Measurements from ENCODE around the gene DNAJC11.

Gene DNAJC11

DNA sequence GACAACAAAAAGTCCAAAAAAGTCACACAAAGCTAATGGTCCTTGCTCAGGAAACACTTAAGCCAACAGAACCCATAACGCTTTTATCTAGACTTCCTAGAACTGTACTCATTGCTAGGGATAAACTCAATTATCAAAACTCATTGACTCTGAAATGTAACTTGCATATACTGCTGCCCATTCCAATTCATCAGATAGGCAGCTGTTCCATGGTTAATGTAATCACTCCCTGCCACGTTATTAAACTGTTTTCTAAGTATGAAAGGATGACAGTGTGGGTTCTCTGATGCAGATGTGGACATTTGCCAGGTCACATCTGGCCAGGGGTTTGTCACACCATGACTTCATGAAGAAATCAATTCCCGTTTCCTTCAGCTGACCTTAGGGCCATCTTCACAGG, 30.3 kb upstream of the DNAJC11 start:
- Histone ChIP-seq H3K27ac (no peak overlapping the region), H3K9ac (no peak overlapping the region), H3K4me3 (no peak overlapping the region)

GRCh38 chr1:6730880-6731279, 29.3 kb upstream of the DNAJC11 start:
- no peaks in the 10 kb centered on the region for H3K27me3 ChIP-seq
- H3K27ac ChIP-seq: no peak overlapping the region
- H3K9me3 ChIP-seq: no peaks in the 10 kb centered on the region
- no peaks in the 10 kb centered on the region for H3K4me1 ChIP-seq
- no peak for TF ChIP-seq Cebpa-rat (IDR thresholded peaks at IDR 0.05)
- H3K4me3 ChIP-seq: no peak overlapping the region
- H3K36me3 ChIP-seq: no peaks in the 10 kb centered on the region
- H3K4me2 ChIP-seq: no peak overlapping the region
- no peaks in the 10 kb centered on the region for H4K20me1 ChIP-seq
- H3K9ac ChIP-seq: no peak overlapping the region

More for the DNA sequence above, 30.3 kb upstream of the DNAJC11 start:
- Histone ChIP-seq H4K20me1 (no peaks in the 10 kb centered on the region), H3K4me2 (no peak overlapping the region), H3K36me3 (no peaks in the 10 kb centered on the region), H3K9me3 (no peaks in the 10 kb centered on the region), H3K27me3 (no peaks in the 10 kb centered on the region), H3K4me1 (no peaks in the 10 kb centered on the region)
- no peak for TF ChIP-seq Cebpa-rat (IDR thresholded peaks at IDR 0.05)

- H3K9me3 ChIP-seq: no peaks in the 10 kb centered on the region
- no peak overlapping the region for H3K27ac ChIP-seq
- no peak overlapping the region for H3K4me2 ChIP-seq
- no peak for TF ChIP-seq Cebpa-rat (IDR thresholded peaks at IDR 0.05)
- H3K4me1 ChIP-seq: no peaks in the 10 kb centered on the region
- no peaks in the 10 kb centered on the region for H3K27me3 ChIP-seq
- no peaks in the 10 kb centered on the region for H4K20me1 ChIP-seq
- H3K36me3 ChIP-seq: no peaks in the 10 kb centered on the region
- no peak overlapping the region for H3K4me3 ChIP-seq
- H3K9ac ChIP-seq: no peak overlapping the region
These were observed 28.9 kb upstream of the DNAJC11 start for GRCh38 chr1:6730473-6730872.

DNA sequence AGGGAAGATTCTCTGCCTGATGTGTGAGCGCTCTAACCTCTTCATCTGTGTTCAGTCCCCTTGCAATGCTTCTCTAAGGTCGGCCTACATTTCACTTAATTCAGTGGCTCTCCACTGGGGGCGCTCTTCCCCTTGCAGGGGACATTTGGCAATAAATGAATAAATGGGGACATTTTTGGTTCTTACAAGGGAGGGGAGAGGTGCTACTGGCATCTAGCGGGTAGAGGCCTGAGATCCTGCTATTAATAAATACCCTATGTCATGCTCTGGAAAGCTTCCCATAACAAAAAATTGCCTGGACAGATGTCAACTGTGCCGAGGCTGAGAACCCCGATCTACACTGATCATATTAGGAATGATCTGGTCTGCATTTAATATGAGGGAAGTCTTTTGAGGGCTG, 25.9 kb upstream of the DNAJC11 start:
- H3K9ac ChIP-seq: no peak overlapping the region
- no peaks in the 10 kb centered on the region for H3K36me3 ChIP-seq
- no peak overlapping the region for H3K4me2 ChIP-seq
- peaks cover 6% of the 10 kb centered on the region; the same call in 1 of the 2 replicates for H3K4me1 ChIP-seq
- no peak overlapping the region for H3K27ac ChIP-seq
- no peak for TF ChIP-seq Cebpa-rat (IDR thresholded peaks at IDR 0.05)
- H3K4me3 ChIP-seq: no peak overlapping the region
- H3K27me3 ChIP-seq: no peaks in the 10 kb centered on the region
- H3K9me3 ChIP-seq: no peaks in the 10 kb centered on the region
- no peaks in the 10 kb centered on the region for H4K20me1 ChIP-seq

- H3K4me2 ChIP-seq: no peak overlapping the region
- no peak overlapping the region for H3K4me3 ChIP-seq
- no peak for TF ChIP-seq Cebpa-rat (IDR thresholded peaks at IDR 0.05)
- peaks cover 6% of the 10 kb centered on the region; the same call in 1 of the 2 replicates for H3K4me1 ChIP-seq
- no peak overlapping the region for H3K9ac ChIP-seq
- H3K27ac ChIP-seq: no peak overlapping the region
- H3K36me3 ChIP-seq: no peaks in the 10 kb centered on the region
- no peaks in the 10 kb centered on the region for H3K9me3 ChIP-seq
- no peaks in the 10 kb centered on the region for H3K27me3 ChIP-seq
- no peaks in the 10 kb centered on the region for H4K20me1 ChIP-seq
These were observed 24.6 kb upstream of the DNAJC11 start for GRCh38 chr1:6726253-6726652.

GRCh38 chr1:6724517-6725141, 23.0 kb upstream of the DNAJC11 start:
- no peaks in the 10 kb centered on the region for H4K20me1 ChIP-seq
- H3K4me2 ChIP-seq: no peak overlapping the region
- no peak for TF ChIP-seq Cebpa-rat (IDR thresholded peaks at IDR 0.05)
- H3K9ac ChIP-seq: no peak overlapping the region
- H3K4me1 ChIP-seq: peaks cover 6% of the 10 kb centered on the region; the same call in 1 of the 2 replicates
- H3K27me3 ChIP-seq: no peaks in the 10 kb centered on the region
- H3K4me3 ChIP-seq: no peak overlapping the region
- H3K9me3 ChIP-seq: no peaks in the 10 kb centered on the region
- no peaks in the 10 kb centered on the region for H3K36me3 ChIP-seq
- no peak overlapping the region for H3K27ac ChIP-seq

- Histone ChIP-seq H3K9ac (no peak overlapping the region), H3K4me1 (peaks cover 6% of the 10 kb centered on the region; the same call in 1 of the 2 replicates), H3K27ac (no peak overlapping the region), H4K20me1 (no peaks in the 10 kb centered on the region), H3K9me3 (no peaks in the 10 kb centered on the region), H3K4me3 (no peak overlapping the region), H3K36me3 (no peaks in the 10 kb centered on the region), H3K27me3 (no peaks in the 10 kb centered on the region), H3K4me2 (no peak overlapping the region; the same call in 1 of the 2 replicates)
- TF ChIP-seq Cebpa-rat (IDR thresholded peaks at IDR 0.05): no peak
These were observed 22.2 kb upstream of the DNAJC11 start for GRCh38 chr1:6723621-6724428.

DNA sequence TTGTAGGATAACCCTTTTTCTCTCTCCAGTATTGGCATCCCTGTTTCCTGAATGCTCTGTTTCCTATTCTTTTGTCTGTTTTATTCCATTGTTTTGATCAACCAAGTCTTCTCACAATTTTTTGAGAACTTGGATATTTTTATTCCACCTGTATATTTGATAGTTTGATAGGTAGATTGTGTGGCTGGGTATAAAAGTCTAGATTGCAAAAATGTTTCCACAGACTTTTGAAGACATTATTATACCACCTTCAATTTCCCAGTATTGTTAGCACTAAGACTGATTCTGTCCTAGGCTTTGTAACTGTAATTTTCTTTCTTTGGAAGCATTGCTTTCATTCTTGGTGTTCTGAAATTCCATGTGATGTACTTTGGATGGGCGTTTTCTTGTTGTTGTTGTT, 9.6 kb upstream of the DNAJC11 start:
- Histone ChIP-seq H4K20me1 (no peaks in the 10 kb centered on the region), H3K4me1 (no peaks in the 10 kb centered on the region), H3K4me2 (no peak overlapping the region), H3K27ac (no peak overlapping the region), H3K27me3 (no peaks in the 10 kb centered on the region), H3K36me3 (no peaks in the 10 kb centered on the region), H3K9ac (no peak overlapping the region), H3K4me3 (no peak overlapping the region), H3K9me3 (peaks cover 26% of the 10 kb centered on the region)
- no peak for TF ChIP-seq Cebpa-rat (IDR thresholded peaks at IDR 0.05)

DNA sequence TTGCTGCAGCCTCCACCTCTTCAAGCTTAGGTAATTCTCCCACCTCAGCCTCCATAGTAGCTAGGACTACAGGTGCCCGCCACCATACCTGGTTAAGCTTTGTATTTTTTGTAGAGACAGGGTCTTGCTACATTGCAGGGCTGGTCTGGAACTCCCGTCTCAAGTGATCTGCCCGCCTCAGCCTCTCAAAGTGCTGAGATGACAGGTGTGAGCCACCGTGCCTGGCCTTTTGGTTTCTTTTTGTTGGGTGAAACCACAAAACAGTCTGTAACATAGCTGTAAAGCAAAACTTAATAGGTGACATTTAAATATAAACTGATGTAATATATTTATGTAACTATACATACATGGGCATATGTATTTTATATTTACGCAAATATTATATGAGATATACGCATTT, 3.1 kb upstream of the DNAJC11 start:
- Histone ChIP-seq H3K27me3 (no peaks in the 10 kb centered on the region), H3K36me3 (no peaks in the 10 kb centered on the region), H3K9ac (no peak overlapping the region), H4K20me1 (peaks cover 18% of the 10 kb centered on the region), H3K4me3 (no peak overlapping the region), H3K4me2 (no peak overlapping the region), H3K9me3 (no peaks in the 10 kb centered on the region), H3K4me1 (peaks cover 16% of the 10 kb centered on the region), H3K27ac (no peak overlapping the region)
- no peak for TF ChIP-seq Cebpa-rat (IDR thresholded peaks at IDR 0.05)

DNA sequence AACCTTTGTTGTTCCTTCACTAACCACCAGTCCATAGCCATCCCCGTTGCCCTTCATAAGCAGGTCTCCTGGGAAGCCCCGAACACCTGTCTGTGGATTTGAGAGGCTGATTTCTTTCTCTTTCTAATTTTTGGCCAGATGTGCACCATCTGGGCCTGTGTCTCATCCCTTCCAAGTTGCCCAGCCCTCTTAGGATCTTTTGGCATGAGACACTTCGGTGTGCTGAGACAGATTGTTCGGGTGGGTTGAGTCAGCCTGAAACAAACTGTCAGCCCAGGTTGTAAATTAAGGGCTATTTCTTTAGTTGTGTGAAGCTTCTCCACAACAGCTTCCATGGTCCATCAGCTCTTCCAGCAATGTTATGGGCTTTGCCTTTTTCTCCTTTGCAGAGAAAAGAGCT, 1.4 kb upstream of the DNAJC11 start:
- no peaks in the 10 kb centered on the region for H3K9me3 ChIP-seq
- H3K4me1 ChIP-seq: peaks cover 22% of the 10 kb centered on the region
- H3K4me3 ChIP-seq: no peak overlapping the region
- no peak overlapping the region for H3K4me2 ChIP-seq
- no peak overlapping the region for H3K9ac ChIP-seq
- H3K36me3 ChIP-seq: 0 out of 2 replicates have a peak, but pooled peaks cover 7% of the 10 kb centered on the region
- H4K20me1 ChIP-seq: peaks cover 35% of the 10 kb centered on the region
- no peak for TF ChIP-seq Cebpa-rat (IDR thresholded peaks at IDR 0.05)
- no peak overlapping the region for H3K27ac ChIP-seq
- no peaks in the 10 kb centered on the region for H3K27me3 ChIP-seq

Measured in BLaER1 (cell line).